PC-9 (cell line): ENCODE measurements around the gene SNAPC4.

ENCODE experiments used
- CTCF ChIP-seq: fragments of 200-600 bp; sonication (generic); conservative IDR thresholded peaks from 2 replicates; pipeline ENCODE4 v1.6.1; 2017; ENCODE audit warnings: mixed run types, antibody characterized with exemption, mild to moderate bottlenecking, moderate library complexity
- EZH2 ChIP-seq: fragments of 200-600 bp; sonication (generic); IDR thresholded peaks from 2 replicates; pipeline ENCODE4 v1.8.0; 2017; ENCODE audit warnings: antibody characterized with exemption, low read depth

GRCh38 chr9:136418182-136419091 lies 18.5 kb upstream of the SNAPC4 start:
- TF ChIP-seq CTCF (no peak), EZH2 (no peak)
